PFSK-1 (cell line): Measurements from ENCODE around the gene SSR4.

Source experiments
- POLR2AphosphoS5 ChIP-seq: IDR thresholded peaks from 2 replicates; pipeline ENCODE4 v1.6.1; 2012; ENCODE audit warnings: low read depth, mild to moderate bottlenecking, control low read depth, low read length, moderate library complexity
- SIN3A ChIP-seq: IDR thresholded peaks from 2 replicates; pipeline ENCODE4 v1.6.1; 2012; ENCODE audit warnings: mild to moderate bottlenecking, low read length, moderate library complexity, borderline replicate concordance; ENCODE audit not compliant: insufficient read depth

DNA sequence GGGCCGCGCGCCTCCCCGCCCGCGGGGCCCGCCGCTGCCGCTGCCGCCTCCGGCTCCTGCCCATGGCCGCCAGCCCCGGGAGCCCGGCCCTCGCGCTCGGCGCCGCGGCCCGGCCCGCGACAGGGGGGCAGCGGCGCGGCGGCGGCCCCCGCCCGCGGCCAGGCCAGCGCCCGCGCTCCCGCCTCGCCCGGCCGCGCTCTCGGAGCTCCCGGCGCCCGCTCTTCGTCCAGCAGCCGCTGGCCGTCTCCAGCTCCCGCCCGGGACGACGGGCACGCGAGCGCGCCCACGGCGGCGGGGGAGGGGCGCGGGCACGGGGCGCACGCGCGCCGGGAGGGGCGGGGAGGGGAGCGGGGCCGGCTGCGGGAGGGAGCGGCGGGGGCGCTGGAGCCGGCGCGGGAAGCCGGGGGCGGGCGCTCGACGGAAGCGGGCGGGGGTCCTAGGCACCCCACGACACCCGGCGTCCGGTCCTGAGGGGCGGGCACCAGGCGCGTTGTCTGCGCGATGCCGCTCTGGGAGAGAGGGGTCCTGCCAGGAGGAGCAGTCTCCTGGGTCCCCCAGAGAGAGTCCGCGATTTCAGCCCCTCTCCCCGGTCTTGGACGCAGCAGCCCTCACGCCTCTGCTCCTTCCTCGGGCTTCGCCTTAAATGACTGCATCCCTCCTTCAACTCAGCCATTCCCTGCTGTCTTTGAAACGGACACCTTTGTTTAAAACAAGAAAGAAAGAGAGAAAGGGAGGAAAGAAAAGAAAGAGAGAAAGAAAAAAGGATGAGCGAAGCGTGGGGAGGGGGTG, 36.4 kb downstream of the SSR4 start:
- TF ChIP-seq SIN3A (no peak), POLR2AphosphoS5 (no peak)
